Central memory CD4-positive, alpha-beta T cell (primary cell): ENCODE data around the gene ARHGEF18.

Experiments
- DNase-seq: peaks from one replicate; pipeline ENCODE4 v3.0.0; 2022

Gene ARHGEF18

DNA sequence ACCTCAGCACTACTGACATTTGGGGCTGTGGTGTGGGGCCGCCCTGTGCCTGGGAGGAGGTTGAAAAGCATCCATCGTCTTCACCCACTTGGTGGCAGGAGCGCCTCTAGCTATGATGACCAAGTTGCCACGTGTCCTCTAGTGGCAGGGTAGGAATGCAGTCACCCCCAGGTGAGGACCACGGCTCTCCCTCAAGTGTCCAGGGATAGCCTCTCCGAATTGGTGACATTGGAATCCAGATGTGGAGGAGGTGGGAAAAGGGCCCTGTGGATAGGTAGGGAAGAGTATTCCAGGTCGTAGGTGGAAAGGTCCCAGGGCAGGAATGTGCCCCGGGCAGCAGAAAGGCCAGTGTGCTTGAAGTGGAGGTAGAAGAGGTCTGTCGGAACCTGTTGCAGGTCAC is 37.6 kb downstream of the ARHGEF18 start:
- DNase-seq, result no peak

GRCh38 chr19:7386769-7387168 is 38.0 kb downstream of the ARHGEF18 start:
- DNase-seq, result no peak

- no peak for DNase-seq
Measured at GRCh38 chr19:7391218-7391670, 42.5 kb downstream of the ARHGEF18 start.

DNA sequence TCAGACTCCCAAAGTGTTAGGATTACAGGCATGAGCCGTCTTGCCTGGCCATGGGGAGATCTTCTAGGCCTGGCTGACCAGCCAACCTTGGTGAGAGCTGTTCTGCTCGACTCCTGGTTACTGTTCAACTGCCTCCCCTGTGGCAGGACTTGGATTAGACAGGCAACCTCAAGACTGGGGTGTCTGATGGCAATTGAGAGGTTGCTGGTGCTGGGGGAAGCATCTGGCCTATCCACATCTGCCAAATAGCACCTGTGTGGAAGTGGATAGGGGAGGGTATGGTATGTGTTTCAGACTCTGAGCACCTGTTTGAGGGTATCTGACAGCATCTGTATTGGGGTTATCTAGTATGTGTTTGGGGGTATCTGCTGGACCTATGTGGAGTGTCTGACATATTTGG is 44.7 kb downstream of the ARHGEF18 start:
- DNase-seq, result no peak

DNA sequence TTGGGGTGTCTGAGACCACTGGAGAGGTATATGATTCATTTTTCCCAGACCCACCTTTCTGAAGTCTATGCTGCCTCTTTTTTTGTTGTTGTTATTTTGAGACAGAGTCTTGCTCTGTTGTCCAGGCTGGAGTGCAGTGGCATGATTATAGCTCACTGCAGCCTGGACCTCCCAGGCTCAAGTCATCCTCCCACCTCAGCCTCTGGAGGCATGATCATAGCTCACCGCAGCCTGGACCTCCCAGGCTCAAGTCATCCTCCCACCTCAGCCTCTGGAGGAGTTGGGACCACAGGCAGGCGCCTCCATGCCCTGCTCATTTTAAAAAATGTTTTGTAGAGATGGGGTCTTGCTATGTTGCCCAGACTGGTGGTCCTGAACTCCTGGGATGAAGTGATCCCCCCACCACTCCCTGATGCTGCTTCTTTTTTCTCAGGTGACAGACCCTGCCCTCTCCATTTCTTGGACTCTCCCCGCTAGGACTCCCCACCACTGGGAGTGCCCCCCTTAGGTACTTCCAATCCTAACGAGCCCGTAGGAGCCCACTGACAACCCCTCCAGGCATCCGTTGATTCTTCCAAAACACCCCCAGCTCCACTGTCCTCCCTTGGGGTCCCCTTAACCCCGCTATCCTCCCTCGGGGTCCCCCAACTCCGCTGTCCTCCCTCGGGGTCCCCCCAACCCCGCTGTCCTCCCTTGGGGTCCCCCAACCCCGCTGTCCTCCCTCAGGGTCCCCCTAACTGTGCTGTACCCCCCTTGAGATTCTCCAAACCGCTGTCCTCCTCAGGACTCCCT is 45.4 kb downstream of the ARHGEF18 start:
- DNase-seq, result no peak

- peak; percentile 90 for DNase-seq
Measured at GRCh38 chr19:7394731-7395359, 46.1 kb downstream of the ARHGEF18 start.

DNA sequence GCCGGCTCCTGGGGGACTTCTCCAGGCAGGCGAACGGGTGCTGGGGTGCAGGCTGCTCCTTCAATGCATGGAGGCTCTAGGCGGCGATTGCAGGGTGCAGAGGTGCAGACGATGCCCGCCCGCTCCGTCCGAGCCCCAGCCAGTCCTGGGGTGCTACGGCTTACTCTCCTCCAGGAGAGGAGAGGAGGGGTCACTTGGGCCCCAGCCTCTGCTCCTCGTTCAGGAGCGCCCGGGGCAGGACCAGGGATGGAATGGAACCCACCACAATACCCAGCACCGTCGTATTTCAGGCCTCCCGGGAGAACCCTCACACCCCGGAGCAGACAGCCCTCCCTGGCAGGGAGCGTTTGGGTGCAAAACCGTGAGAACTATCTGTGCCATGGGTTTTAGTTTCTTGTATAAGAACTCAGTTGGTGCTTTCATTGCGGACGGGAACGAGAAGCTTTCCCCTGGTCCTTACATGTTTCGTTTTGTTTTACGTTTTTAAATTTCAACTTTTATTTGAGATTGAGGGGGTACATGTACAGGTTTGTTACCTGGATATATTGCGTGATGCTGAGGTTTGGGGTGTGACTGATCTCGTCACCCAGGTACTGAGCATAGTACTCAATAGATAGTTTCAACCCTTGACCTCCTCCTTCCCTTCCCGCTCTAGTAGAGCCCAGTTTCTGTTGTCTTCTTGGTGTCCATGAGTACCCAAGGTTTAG is 46.8 kb downstream of the ARHGEF18 start:
- DNase-seq, result no peak

- no peak for DNase-seq
Measured at GRCh38 chr19:7397687-7398086, 49.0 kb downstream of the ARHGEF18 start.
